ENCODE measurements around the gene DNAH6. TPM values are rescaled to one million over a fixed set of nuclear protein-coding genes. Genes with fewer than 3 reads are reported as not detected.

The DNAH6 gene
- total RNA-seq, 1 donor from 2014 or later, result not detected

GRCh38 chr2:84628486-84628885 is 112.2 kb downstream of the DNAH6 start:
- DNase-seq (ENCODE audit: low read depth, low spot score), result no peak

GRCh38 chr2:84629550-84629949 is 113.3 kb downstream of the DNAH6 start:
- no peak for DNase-seq (ENCODE audit: low read depth, low spot score)

GRCh38 chr2:84631047-84631446 is 114.7 kb downstream of the DNAH6 start:
- no peak for DNase-seq (ENCODE audit: low read depth, low spot score)

- no peak for DNase-seq (ENCODE audit: low read depth, low spot score)
Measured at GRCh38 chr2:84631985-84632384, 115.7 kb downstream of the DNAH6 start.

GRCh38 chr2:84636080-84636971 is 120.0 kb downstream of the DNAH6 start:
- DNase-seq (ENCODE audit: low read depth, low spot score), result no peak

GRCh38 chr2:84639751-84640150 is 123.5 kb downstream of the DNAH6 start:
- DNase-seq (ENCODE audit: low read depth, low spot score), result no peak

- DNase-seq (ENCODE audit: low read depth, low spot score), result no peak
Measured at GRCh38 chr2:84640411-84640810, 124.1 kb downstream of the DNAH6 start.

- no peak for DNase-seq (ENCODE audit: low read depth, low spot score)
Measured at GRCh38 chr2:84641021-84641420, 124.7 kb downstream of the DNAH6 start.

GRCh38 chr2:84643991-84644390 is 127.7 kb downstream of the DNAH6 start:
- DNase-seq (ENCODE audit: low read depth, low spot score), result no peak

GRCh38 chr2:84646514-84646913 is 130.2 kb downstream of the DNAH6 start:
- DNase-seq (ENCODE audit: low read depth, low spot score), result no peak

GRCh38 chr2:84647267-84647666 is 131.0 kb downstream of the DNAH6 start:
- DNase-seq (ENCODE audit: low read depth, low spot score), result no peak

GRCh38 chr2:84649058-84649457 is 132.8 kb downstream of the DNAH6 start:
- DNase-seq (ENCODE audit: low read depth, low spot score), result no peak

- DNase-seq (ENCODE audit: low read depth, low spot score), result no peak
Measured at GRCh38 chr2:84649487-84650142, 133.3 kb downstream of the DNAH6 start.

- no peak for DNase-seq (ENCODE audit: low read depth, low spot score)
Measured at GRCh38 chr2:84652431-84652830, 136.1 kb downstream of the DNAH6 start.

- DNase-seq (ENCODE audit: low read depth, low spot score), result no peak
Measured at GRCh38 chr2:84653302-84653701, 137.0 kb downstream of the DNAH6 start.

GRCh38 chr2:84654414-84654813 is 138.1 kb downstream of the DNAH6 start:
- no peak for DNase-seq (ENCODE audit: low read depth, low spot score)

- no peak for DNase-seq (ENCODE audit: low read depth, low spot score)
Measured at GRCh38 chr2:84669122-84669521, 152.8 kb downstream of the DNAH6 start.

GRCh38 chr2:84674099-84674498 is 157.8 kb downstream of the DNAH6 start:
- no peak for DNase-seq (ENCODE audit: low read depth, low spot score)

GRCh38 chr2:84674586-84674985 is 158.3 kb downstream of the DNAH6 start:
- DNase-seq (ENCODE audit: low read depth, low spot score), result no peak

GRCh38 chr2:84676295-84676694 is 160.0 kb downstream of the DNAH6 start:
- no peak for DNase-seq (ENCODE audit: low read depth, low spot score)

GRCh38 chr2:84678214-84678613 is 161.9 kb downstream of the DNAH6 start:
- DNase-seq (ENCODE audit: low read depth, low spot score), result no peak

GRCh38 chr2:84686783-84687476 is 170.6 kb downstream of the DNAH6 start:
- no peak for DNase-seq (ENCODE audit: low read depth, low spot score)

All from pulmonary artery endothelial cell (primary cell).